Body of pancreas (tissue), 4 donors: ENCODE results near the gene UBALD1.

ENCODE experiments used
- CTCF ChIP-seq, 7 experiments: fragments of 450-650 bp in 4 of 7; fragments of 200-600 bp in 3 of 7; sonication (generic) in 3 of 7; IDR thresholded peaks; one replicate each; pipeline ENCODE4 v1.5.1; 2016 to 2019; ENCODE audit warnings: antibody characterized with exemption in 7 of 7
- POLR2A ChIP-seq, 3 donors: fragments of 450-650 bp; IDR thresholded peaks; one replicate each; pipeline ENCODE4 v1.6.1; 2016; ENCODE audit warnings: antibody characterized with exemption in 3 of 3, mild to moderate bottlenecking in 2 of 3

GRCh38 chr16:4651827-4652226 lies 37.1 kb upstream of the UBALD1 start:
- TF ChIP-seq CTCF (IDR thresholded peaks at IDR 0.05), result no peak
- no peak for TF ChIP-seq POLR2A (IDR thresholded peaks at IDR 0.05)
